HepG2 (cell line): ENCODE results near the gene KANSL3. TPM values are rescaled to one million over a fixed set of nuclear protein-coding genes. Genes with fewer than 3 reads are reported as not detected.
A peak's percentile ranks its signal among the peaks of the same experiment; 100 is the strongest.

Source experiments
- ARNT2 ChIP-seq: sonication (generic); formaldehyde crosslinking; IDR thresholded peaks from 2 replicates; pipeline ENCODE4 v1.8.0; 2022; ENCODE audit warnings: mild to moderate bottlenecking, low read depth, missing genetic modification reagents, moderate library complexity
- BATF2 ChIP-seq: sonication (generic); formaldehyde crosslinking; IDR thresholded peaks from 2 replicates; pipeline ENCODE4 v1.8.0; 2022; ENCODE audit warnings: mild to moderate bottlenecking, missing genetic modification reagents, moderate library complexity
- DNMT1 ChIP-seq: sonication (generic); formaldehyde crosslinking; IDR thresholded peaks from 2 replicates; pipeline ENCODE4 v1.5.1; 2020; ENCODE audit warnings: mild to moderate bottlenecking, missing genetic modification reagents
- GTF3A ChIP-seq: sonication (generic); formaldehyde crosslinking; conservative IDR thresholded peaks from 2 replicates; pipeline ENCODE4 v1.4.0; 2020; ENCODE audit warnings: mild to moderate bottlenecking, missing genetic modification reagents
- IKZF4 ChIP-seq: sonication (generic); formaldehyde crosslinking; IDR thresholded peaks from 2 replicates; pipeline ENCODE4 v1.5.1; 2020; ENCODE audit warnings: borderline replicate concordance, mild to moderate bottlenecking, low read depth, missing genetic modification reagents; ENCODE audit errors: not compliant biosample characterization
- IKZF5 ChIP-seq: IDR thresholded peaks from 2 replicates; pipeline ENCODE4 v1.6.1; 2018; ENCODE audit warnings: missing genetic modification reagents, mild to moderate bottlenecking, missing compliant biosample characterization
- PLRG1 ChIP-seq: fragments of 450-650 bp; conservative IDR thresholded peaks from 2 replicates; pipeline ENCODE4 v1.6.1; 2016
- PPARG ChIP-seq: conservative IDR thresholded peaks from 2 replicates; pipeline ENCODE4 v1.6.1; 2016; ENCODE audit warnings: missing biosample characterization, missing genetic modification reagents
- RAD51 ChIP-seq: fragments of 450-650 bp; IDR thresholded peaks from 2 replicates; pipeline ENCODE4 v1.6.1; 2016; ENCODE audit warnings: borderline replicate concordance
- RORA ChIP-seq: sonication (generic); formaldehyde crosslinking; IDR thresholded peaks from 2 replicates; pipeline ENCODE4 v1.5.0; 2020; ENCODE audit warnings: mild to moderate bottlenecking, missing genetic modification reagents, moderate library complexity
- TMF1 ChIP-seq: sonication (generic); formaldehyde crosslinking; IDR thresholded peaks from 2 replicates; pipeline ENCODE4 v1.8.1; 2022; ENCODE audit warnings: low read depth, missing genetic modification reagents
- TRIM24 ChIP-seq: sonication (generic); formaldehyde crosslinking; IDR thresholded peaks from 2 replicates; pipeline ENCODE4 v1.8.0; 2022; ENCODE audit warnings: mild to moderate bottlenecking, missing genetic modification reagents
- ZMAT3 ChIP-seq: sonication (generic); formaldehyde crosslinking; conservative IDR thresholded peaks from 2 replicates; pipeline ENCODE4 v1.7.0; 2021; ENCODE audit warnings: missing genetic modification reagents
- ZNF460 ChIP-seq: sonication (generic); formaldehyde crosslinking; IDR thresholded peaks from 2 replicates; pipeline ENCODE4 v1.5.1; 2020; ENCODE audit warnings: missing genetic modification reagents, mild to moderate bottlenecking, borderline replicate concordance
- ZNF552 ChIP-seq: sonication (generic); formaldehyde crosslinking; IDR thresholded peaks from 2 replicates; pipeline ENCODE4 v1.9.0; 2022; ENCODE audit warnings: missing genetic modification reagents, mild to moderate bottlenecking, borderline replicate concordance
- ZNF567 ChIP-seq: sonication (generic); formaldehyde crosslinking; IDR thresholded peaks from 2 replicates; pipeline ENCODE4 v1.8.1; 2023; ENCODE audit warnings: mild to moderate bottlenecking, missing genetic modification reagents, borderline replicate concordance
- ZNF839 ChIP-seq: sonication (generic); formaldehyde crosslinking; IDR thresholded peaks from 2 replicates; pipeline ENCODE4 v1.4.0; 2020; ENCODE audit warnings: missing genetic modification reagents, mild to moderate bottlenecking, borderline replicate concordance
- ZNF850 ChIP-seq: sonication (generic); formaldehyde crosslinking; conservative IDR thresholded peaks from 2 replicates; pipeline ENCODE4 v1.9.0; 2021; ENCODE audit warnings: mild to moderate bottlenecking, missing genetic modification reagents
- ZNF878 ChIP-seq: sonication (generic); formaldehyde crosslinking; IDR thresholded peaks from 2 replicates; pipeline ENCODE4 v1.8.1; 2023; ENCODE audit warnings: mild to moderate bottlenecking, missing genetic modification reagents, moderate library complexity
- ZSCAN31 ChIP-seq: sonication (generic); formaldehyde crosslinking; IDR thresholded peaks from 2 replicates; pipeline ENCODE4 v1.5.0; 2020; ENCODE audit warnings: low read depth, mild to moderate bottlenecking, missing genetic modification reagents
- polyA plus RNA-seq, 8 experiments: library from polyadenylated mRNA; depleted of rRNA in 3 of 8; stranded (reverse) in 7 of 8; unstranded in 1 of 8; fragments of >200 nt; fragmentation: Illumina TruSeq in 4 of 8; extraction: Trizol in 4 of 8; gene quantifications; 2 replicates each; pipeline versions ENCODE4 v1.2.1 to v1.2.3, GENCODE V29; 2011 to 2016; ENCODE audit warnings: low read depth in 4 of 8, missing spikeins in 1 of 8, mixed read lengths in 1 of 8; ENCODE audit not compliant: insufficient read depth in 1 of 8
- total RNA-seq, 5 experiments: library from RNA; depleted of rRNA; stranded (reverse); fragments of >200 nt; fragmentation: Illumina TruSeq; extraction: Trizol; gene quantifications; 2 replicates each; pipeline ENCODE4 v1.2.3, GENCODE V29; 2016; ENCODE audit warnings: low read depth in 1 of 5
- TF ChIP-seq, protein P1 (sequence below): sonication (generic); formaldehyde crosslinking; IDR thresholded peaks from 2 replicates; pipeline ENCODE4 v1.9.0; 2021; ENCODE audit warnings: missing genetic modification reagents, borderline replicate concordance
- TF ChIP-seq, protein P2 (sequence below): sonication (generic); formaldehyde crosslinking; IDR thresholded peaks from 2 replicates; pipeline ENCODE4 v1.5.0; 2020; ENCODE audit warnings: mild to moderate bottlenecking, low read depth, missing genetic modification reagents, borderline replicate concordance
- TF ChIP-seq, protein P3 (sequence below): sonication (generic); formaldehyde crosslinking; IDR thresholded peaks from 2 replicates; pipeline ENCODE4 v1.4.0; 2020; ENCODE audit warnings: low read depth, mild to moderate bottlenecking, missing genetic modification reagents

Gene KANSL3
- total and polyA plus RNA-seq, 2 of the 13 experiments (the other 11 are each of a cell fraction or from before 2014, with no cell fraction given): 20.8 to 37.3 TPM

DNA sequence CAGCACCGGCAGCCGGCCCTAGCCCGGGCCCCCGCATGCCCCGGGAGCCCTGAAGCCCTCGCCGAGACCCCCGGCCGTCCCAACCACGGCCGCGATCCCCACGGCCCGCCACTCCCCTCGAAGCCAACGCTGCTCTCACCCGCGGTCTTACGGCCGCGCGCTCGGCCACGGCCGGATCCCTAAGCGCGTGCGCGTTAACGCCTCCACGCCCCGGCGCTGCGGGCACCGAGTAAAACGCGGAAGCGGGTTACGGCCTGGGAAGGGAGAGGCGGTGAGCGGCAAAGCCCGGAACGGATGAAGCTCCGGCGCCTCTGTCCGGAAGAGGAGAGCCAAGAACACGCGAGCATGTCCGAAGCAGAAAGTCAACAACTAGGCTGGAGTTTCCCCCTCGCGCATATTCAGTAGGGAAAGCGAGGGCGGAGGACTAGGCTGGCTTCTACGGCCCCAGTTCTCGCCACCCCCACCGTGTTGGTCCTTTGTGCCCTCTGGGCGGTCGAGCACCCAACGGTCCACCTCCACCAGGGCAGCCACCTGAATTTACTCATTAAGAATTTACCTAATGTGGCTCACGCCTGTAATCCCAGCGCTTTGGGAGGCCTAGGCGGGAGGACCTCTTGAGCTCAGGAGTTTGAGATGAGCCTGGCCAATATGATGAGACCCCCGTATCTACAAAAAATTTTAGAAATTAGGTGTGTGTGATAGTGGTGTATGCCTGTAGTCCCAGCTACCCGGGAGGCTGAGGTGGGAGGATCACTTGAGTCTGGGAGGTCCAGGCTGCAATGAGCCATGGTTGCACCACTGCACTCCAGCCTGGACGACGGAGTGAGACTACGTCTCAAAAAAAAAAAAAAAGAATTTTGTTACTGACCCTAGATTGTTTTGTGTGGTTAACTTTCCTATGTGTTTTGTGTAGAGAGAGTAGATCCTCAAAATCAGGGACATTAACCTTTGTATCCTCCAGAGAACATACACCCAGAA, at the start of gene KANSL3 (continued):
- peak; percentile 94 for TF ChIP-seq ZNF850 (CRISPR knock-in tag)
- TF ChIP-seq GTF3A (CRISPR knock-in tag): peak; percentile 56; the same call in 1 of the 2 replicates
- TF ChIP-seq, protein P1, sequence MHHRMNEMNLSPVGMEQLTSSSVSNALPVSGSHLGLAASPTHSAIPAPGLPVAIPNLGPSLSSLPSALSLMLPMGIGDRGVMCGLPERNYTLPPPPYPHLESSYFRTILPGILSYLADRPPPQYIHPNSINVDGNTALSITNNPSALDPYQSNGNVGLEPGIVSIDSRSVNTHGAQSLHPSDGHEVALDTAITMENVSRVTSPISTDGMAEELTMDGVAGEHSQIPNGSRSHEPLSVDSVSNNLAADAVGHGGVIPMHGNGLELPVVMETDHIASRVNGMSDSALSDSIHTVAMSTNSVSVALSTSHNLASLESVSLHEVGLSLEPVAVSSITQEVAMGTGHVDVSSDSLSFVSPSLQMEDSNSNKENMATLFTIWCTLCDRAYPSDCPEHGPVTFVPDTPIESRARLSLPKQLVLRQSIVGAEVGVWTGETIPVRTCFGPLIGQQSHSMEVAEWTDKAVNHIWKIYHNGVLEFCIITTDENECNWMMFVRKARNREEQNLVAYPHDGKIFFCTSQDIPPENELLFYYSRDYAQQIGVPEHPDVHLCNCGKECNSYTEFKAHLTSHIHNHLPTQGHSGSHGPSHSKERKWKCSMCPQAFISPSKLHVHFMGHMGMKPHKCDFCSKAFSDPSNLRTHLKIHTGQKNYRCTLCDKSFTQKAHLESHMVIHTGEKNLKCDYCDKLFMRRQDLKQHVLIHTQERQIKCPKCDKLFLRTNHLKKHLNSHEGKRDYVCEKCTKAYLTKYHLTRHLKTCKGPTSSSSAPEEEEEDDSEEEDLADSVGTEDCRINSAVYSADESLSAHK (CRISPR knock-in tag): peak; percentile 85; the same call in 1 of the 2 replicates
- peak; percentile 99 for TF ChIP-seq IKZF4 (CRISPR knock-in tag)
- TF ChIP-seq, protein P2, sequence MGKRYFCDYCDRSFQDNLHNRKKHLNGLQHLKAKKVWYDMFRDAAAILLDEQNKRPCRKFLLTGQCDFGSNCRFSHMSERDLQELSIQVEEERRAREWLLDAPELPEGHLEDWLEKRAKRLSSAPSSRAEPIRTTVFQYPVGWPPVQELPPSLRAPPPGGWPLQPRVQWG (CRISPR knock-in tag): no peak
- TF ChIP-seq ZSCAN31 (CRISPR knock-in tag): peak; percentile 91
- peak; percentile 87; the same call in 1 of the 2 replicates for TF ChIP-seq ZNF567 (CRISPR knock-in tag)
- TF ChIP-seq PPARG: peak; percentile 90
- peak; percentile 82; the same call in 1 of the 2 replicates for TF ChIP-seq ZNF460 (CRISPR knock-in tag)
- peak; percentile 96 for TF ChIP-seq ARNT2
- TF ChIP-seq DNMT1 (CRISPR knock-in tag): peak; percentile 65
- TF ChIP-seq BATF2 (CRISPR knock-in tag): peak; percentile 95
- TF ChIP-seq IKZF5 (CRISPR knock-in tag): peak; percentile 99
- 0 out of 2 replicates have a peak, but pooled peaks have one; percentile 61 for TF ChIP-seq ZNF839
- TF ChIP-seq PLRG1: no peak
- TF ChIP-seq ZMAT3 (CRISPR knock-in tag): peak; percentile 97
- TF ChIP-seq, protein P3, sequence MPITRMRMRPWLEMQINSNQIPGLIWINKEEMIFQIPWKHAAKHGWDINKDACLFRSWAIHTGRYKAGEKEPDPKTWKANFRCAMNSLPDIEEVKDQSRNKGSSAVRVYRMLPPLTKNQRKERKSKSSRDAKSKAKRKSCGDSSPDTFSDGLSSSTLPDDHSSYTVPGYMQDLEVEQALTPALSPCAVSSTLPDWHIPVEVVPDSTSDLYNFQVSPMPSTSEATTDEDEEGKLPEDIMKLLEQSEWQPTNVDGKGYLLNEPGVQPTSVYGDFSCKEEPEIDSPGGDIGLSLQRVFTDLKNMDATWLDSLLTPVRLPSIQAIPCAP (CRISPR knock-in tag): no peak
- TF ChIP-seq TMF1: peak; percentile 100
- TF ChIP-seq ZNF878: peak; percentile 97; the same call in 1 of the 2 replicates
- TF ChIP-seq RORA (CRISPR knock-in tag): no peak
- peak; percentile 88 for TF ChIP-seq ZNF552
- no peak for TF ChIP-seq RAD51
- no peak for TF ChIP-seq TRIM24
